H9 (cell line): Measurements from ENCODE around the gene SRRM2. TPM values are rescaled to one million over a fixed set of nuclear protein-coding genes. Genes with fewer than 3 reads are reported as not detected.
A peak's percentile ranks its signal among the peaks of the same experiment; 100 is the strongest.

ENCODE experiments used
- DNase-seq: peaks from one replicate; pipeline ENCODE4 v3.0.0-alpha.2; 2017
- H2AFZ ChIP-seq: one replicate; pipeline ENCODE4 v1.6.1; 2013; ENCODE audit warnings: mild to moderate bottlenecking, low read length, control low read depth, moderate library complexity
- H2AK5ac ChIP-seq: 2 replicates; pipeline ENCODE4 v1.6.1; 2013; ENCODE audit warnings: low read length, control low read depth, mixed read lengths; ENCODE audit not compliant: insufficient read length
- H2BK120ac ChIP-seq: one replicate; pipeline ENCODE4 v1.6.1; 2013; ENCODE audit warnings: low read depth, mild to moderate bottlenecking, low read length, control low read depth, inconsistent platforms; ENCODE audit not compliant: poor library complexity, severe bottlenecking
- H2BK12ac ChIP-seq: 2 replicates; pipeline ENCODE4 v1.6.1; 2013; ENCODE audit warnings: low read length, control low read depth, mixed read lengths, low read depth; ENCODE audit not compliant: insufficient read length
- H2BK15ac ChIP-seq: 2 replicates; pipeline ENCODE4 v1.6.1; 2013; ENCODE audit warnings: low read depth, low read length, control low read depth
- H2BK20ac ChIP-seq: one replicate; pipeline ENCODE4 v1.6.1; 2013; ENCODE audit warnings: low read depth, mild to moderate bottlenecking, low read length, control low read depth, inconsistent platforms; ENCODE audit not compliant: poor library complexity, severe bottlenecking
- H2BK5ac ChIP-seq: 2 replicates; pipeline ENCODE4 v1.6.1; 2013; ENCODE audit warnings: low read length, control low read depth, mixed read lengths; ENCODE audit not compliant: insufficient read length
- H3K14ac ChIP-seq: 2 replicates; pipeline ENCODE4 v1.6.1; 2013; ENCODE audit warnings: low read length, control low read depth; ENCODE audit not compliant: insufficient read depth
- H3K18ac ChIP-seq: 2 replicates; pipeline ENCODE4 v1.6.1; 2013; ENCODE audit warnings: low read depth, mild to moderate bottlenecking, mixed read lengths, low read length, control low read depth; ENCODE audit not compliant: insufficient read length
- H3K23ac ChIP-seq: 2 replicates; pipeline ENCODE4 v1.6.1; 2013; ENCODE audit warnings: low read length, control low read depth, mixed read lengths, low read depth; ENCODE audit not compliant: insufficient read length
- H3K23me2 ChIP-seq: 2 replicates; pipeline ENCODE4 v1.6.1; 2013; ENCODE audit warnings: low read depth, mild to moderate bottlenecking, mixed read lengths, low read length, control low read depth; ENCODE audit not compliant: insufficient read length, poor library complexity, severe bottlenecking
- H3K27ac ChIP-seq: 2 replicates; pipeline ENCODE4 v1.5.1; 2013; ENCODE audit warnings: low read length, control low read depth, mixed read lengths, low read depth; ENCODE audit not compliant: insufficient read length
- H3K27me3 ChIP-seq: 2 replicates; pipeline ENCODE4 v1.6.1; 2013; ENCODE audit warnings: low read length, control low read depth, inconsistent platforms; ENCODE audit not compliant: insufficient read depth
- H3K4ac ChIP-seq: 2 replicates; pipeline ENCODE4 v1.6.1; 2013; ENCODE audit warnings: low read depth, mild to moderate bottlenecking, control low read depth, inconsistent platforms, low read length, moderate library complexity
- H3K4me1 ChIP-seq: 2 replicates; pipeline ENCODE4 v1.6.1; 2013; ENCODE audit warnings: low read length, control low read depth, inconsistent platforms; ENCODE audit not compliant: insufficient read depth
- H3K4me2 ChIP-seq: 2 replicates; pipeline ENCODE4 v1.6.1; 2013; ENCODE audit warnings: low read length, control low read depth, mixed read lengths; ENCODE audit not compliant: insufficient read length, insufficient read depth
- H3K56ac ChIP-seq: 2 replicates; pipeline ENCODE4 v1.6.1; 2013; ENCODE audit warnings: low read depth, mild to moderate bottlenecking, mixed read lengths, low read length, control low read depth; ENCODE audit not compliant: insufficient read length
- H3K79me1 ChIP-seq: 2 replicates; pipeline ENCODE4 v1.6.1; 2013; ENCODE audit warnings: low read depth, mild to moderate bottlenecking, moderate library complexity, low read length, control low read depth, inconsistent platforms; ENCODE audit not compliant: insufficient read depth, poor library complexity, severe bottlenecking
- H3K79me2 ChIP-seq: 2 replicates; pipeline ENCODE4 v1.6.1; 2013; ENCODE audit warnings: low read length, control low read depth, inconsistent platforms; ENCODE audit not compliant: insufficient read depth
- H3K9ac ChIP-seq: 2 replicates; pipeline ENCODE4 v1.6.1; 2013; ENCODE audit warnings: low read length, control low read depth, mixed read lengths; ENCODE audit not compliant: insufficient read length; ENCODE audit errors: extremely low read depth
- H3K9me3 ChIP-seq: one replicate; pipeline ENCODE4 v1.6.1; 2013; ENCODE audit warnings: low read depth, low read length, inconsistent platforms; ENCODE audit not compliant: control insufficient read depth
- H3T11ph ChIP-seq: one replicate; pipeline ENCODE4 v1.6.1; 2013; ENCODE audit warnings: mild to moderate bottlenecking, low read length, control low read depth, inconsistent platforms
- H4K20me1 ChIP-seq: one replicate; pipeline ENCODE4 v1.6.1; 2013; ENCODE audit not compliant: control insufficient read depth, insufficient read length, insufficient read depth
- H4K5ac ChIP-seq: 2 replicates; pipeline ENCODE4 v1.6.1; 2013; ENCODE audit warnings: low read depth, mild to moderate bottlenecking, mixed read lengths, low read length, control low read depth; ENCODE audit not compliant: insufficient read length
- H4K8ac ChIP-seq: replicated peaks from 2 replicates; pipeline ENCODE4 v1.6.1; 2013; ENCODE audit warnings: low read length, control low read depth, mixed read lengths, low read depth; ENCODE audit not compliant: insufficient read length
- H4K91ac ChIP-seq: 2 replicates; pipeline ENCODE4 v1.6.1; 2013; ENCODE audit warnings: low read depth, mild to moderate bottlenecking, moderate library complexity, mixed read lengths, low read length, control low read depth; ENCODE audit not compliant: insufficient read length
- H3K27ac Mint-ChIP-seq, 3 experiments: 2 replicates in 2 of 3; 3 replicates in 1 of 3; pipeline ENCODE4 v1.8.0; 2020 to 2021; ENCODE audit warnings: mixed read lengths in 3 of 3, mild to moderate bottlenecking in 1 of 3, moderate library complexity in 1 of 3
- H3K27me3 Mint-ChIP-seq: 2 replicates; pipeline ENCODE4 v1.8.0; 2021; ENCODE audit warnings: low read depth, mild to moderate bottlenecking, moderate library complexity, mixed read lengths
- H3K36me3 Mint-ChIP-seq, 3 experiments: 2 replicates in 2 of 3; 3 replicates in 1 of 3; pipeline ENCODE4 v1.8.0; 2020 to 2021; ENCODE audit warnings: low read depth in 3 of 3, mixed read lengths in 3 of 3; ENCODE audit not compliant: insufficient read depth in 1 of 3
- H3K4me1 Mint-ChIP-seq, 2 experiments: 2 replicates each; pipeline ENCODE4 v1.8.0; 2020; ENCODE audit warnings: mixed read lengths in 2 of 2
- H3K4me3 Mint-ChIP-seq, 2 experiments: 2 replicates in 1 of 2; 3 replicates in 1 of 2; pipeline ENCODE4 v1.8.0; 2020 to 2021; ENCODE audit warnings: mild to moderate bottlenecking in 2 of 2, mixed read lengths in 2 of 2, moderate library complexity in 1 of 2
- H3K9me3 Mint-ChIP-seq, 2 experiments: 2 replicates in 1 of 2; 3 replicates in 1 of 2; pipeline ENCODE4 v1.8.0; 2020; ENCODE audit warnings: mild to moderate bottlenecking in 2 of 2, mixed read lengths in 2 of 2, moderate library complexity in 1 of 2
- CTCF ChIP-seq: fragments of 200-600 bp; sonication (generic); conservative IDR thresholded peaks from 3 replicates; pipeline ENCODE4 v1.8.0; 2021; ENCODE audit warnings: antibody characterized with exemption, mild to moderate bottlenecking
- WGBS: extraction: QIAGEN DNeasy Blood & Tissue Kit; methylation state at CpG from one replicate; pipeline ENCODE4 v1.1.7; 2013; ENCODE audit warnings: missing lambda C conversion rate, low lambda C conversion rate, mixed read lengths; ENCODE audit not compliant: insufficient read length; ENCODE audit errors: extremely low coverage; 5-methylcytosine and 5-hydroxymethylcytosine counted together
- total RNA-seq: library from RNA; stranded (reverse); gene quantifications from 2 replicates; pipeline ENCODE4 v1.2.1, GENCODE V29; 2021

Gene SRRM2
- total RNA-seq, 1 experiment from 2014 or later, result 694 TPM

- no peak overlapping the region for H3K14ac ChIP-seq
Observed at GRCh38 chr16:2768403-2769089, 16.1 kb downstream of the SRRM2 start.

More at GRCh38 chr16:2768403-2769089, 16.1 kb downstream of the SRRM2 start:
- Histone ChIP-seq H2BK5ac (no peak overlapping the region), H3K27me3 (no peaks in the 10 kb centered on the region), H3T11ph (no peak overlapping the region), H4K5ac (no peak overlapping the region), H4K91ac (no peak overlapping the region), H2BK15ac (no peak overlapping the region), H3K4me1 (no peaks in the 10 kb centered on the region), H3K79me2 (peaks cover 2% of the 10 kb centered on the region; the same call in 1 of the 2 replicates), H2AFZ (no peak overlapping the region), H4K8ac (no peak overlapping the region), H3K9ac (no peak overlapping the region), H3K18ac (no peak overlapping the region), H2BK12ac (no peak overlapping the region), H2BK20ac (no peak overlapping the region), H3K9me3 (no peaks in the 10 kb centered on the region), H2BK120ac (no peak overlapping the region), H2AK5ac (no peak overlapping the region), H3K27ac (no peak overlapping the region), H3K23me2 (no peaks in the 10 kb centered on the region), H3K4me2 (no peak overlapping the region), H3K79me1 (peaks cover 18% of the 10 kb centered on the region), H3K4ac (no peak overlapping the region), H3K23ac (no peak overlapping the region), H4K20me1 (no peaks in the 10 kb centered on the region), H3K56ac (no peak overlapping the region)
- Mint-ChIP-seq H3K36me3 (peaks cover 80 to 99% (median 95%) of the 10 kb centered on the region in 3 experiments), H3K4me3 (no peak overlapping the region), H3K9me3 (peaks cover 8 to 21% of the 10 kb centered on the region in 2 experiments), H3K27me3 (peaks cover 4% of the 10 kb centered on the region), H3K27ac (peak overlapping the region; percentile 65 to 95 (median 73); a peak in 5 of 7 replicates), H3K4me1 (peaks cover 10 to 33% of the 10 kb centered on the region in 2 experiments; a peak in 3 of 4 replicates)
- no peak for DNase-seq
- TF ChIP-seq CTCF, result no peak
- no CpG with 5 or more reads among the region's 17 CpGs for WGBS
